ENCODE data around the gene KCNIP4. TPM values are rescaled to one million over a fixed set of nuclear protein-coding genes. Genes with fewer than 3 reads are reported as not detected.

The KCNIP4 gene
- total and polyA plus RNA-seq, 2 experiments from 2014 or later: 0.14 to 0.63 TPM

- no peaks in the 10 kb centered on the region for H4K20me1 ChIP-seq (replicated peaks; ENCODE audit: insufficient read depth)
- H3K79me2 ChIP-seq (replicated peaks; ENCODE audit: insufficient read depth): no peaks in the 10 kb centered on the region
- TF ChIP-seq ZNF331 (CRISPR knock-in tag; IDR thresholded peaks at IDR 0.05; ENCODE audit: low read depth) (no peak), NANOG (IDR thresholded peaks at IDR 0.05; ENCODE audit: borderline replicate concordance) (no peak), ZNF462 (CRISPR knock-in tag; IDR thresholded peaks at IDR 0.05) (no peak), JUNB (IDR thresholded peaks at IDR 0.05; ENCODE audit: unreplicated experiment) (no peak), EZH2phosphoT487 (IDR thresholded peaks at IDR 0.05; ENCODE audit: unreplicated experiment) (no peak), POLR2AphosphoS5 (IDR thresholded peaks at IDR 0.05; ENCODE audit: low read depth) (no peak), ZNF114 (CRISPR knock-in tag; IDR thresholded peaks at IDR 0.05) (no peak), STAT1 (IDR thresholded peaks at IDR 0.05; ENCODE audit: unreplicated experiment) (no peak), ETS1 (IDR thresholded peaks at IDR 0.05) (no peak), REST (IDR thresholded peaks at IDR 0.05; ENCODE audit: unreplicated experiment) (no peak), EZH2 (IDR thresholded peaks at IDR 0.05; ENCODE audit: low read depth, unreplicated experiment) (no peak), CREB1 (CRISPR knock-in tag; IDR thresholded peaks at IDR 0.05; ENCODE audit: low read depth) (no peak)
- TF ChIP-seq, protein P1, sequence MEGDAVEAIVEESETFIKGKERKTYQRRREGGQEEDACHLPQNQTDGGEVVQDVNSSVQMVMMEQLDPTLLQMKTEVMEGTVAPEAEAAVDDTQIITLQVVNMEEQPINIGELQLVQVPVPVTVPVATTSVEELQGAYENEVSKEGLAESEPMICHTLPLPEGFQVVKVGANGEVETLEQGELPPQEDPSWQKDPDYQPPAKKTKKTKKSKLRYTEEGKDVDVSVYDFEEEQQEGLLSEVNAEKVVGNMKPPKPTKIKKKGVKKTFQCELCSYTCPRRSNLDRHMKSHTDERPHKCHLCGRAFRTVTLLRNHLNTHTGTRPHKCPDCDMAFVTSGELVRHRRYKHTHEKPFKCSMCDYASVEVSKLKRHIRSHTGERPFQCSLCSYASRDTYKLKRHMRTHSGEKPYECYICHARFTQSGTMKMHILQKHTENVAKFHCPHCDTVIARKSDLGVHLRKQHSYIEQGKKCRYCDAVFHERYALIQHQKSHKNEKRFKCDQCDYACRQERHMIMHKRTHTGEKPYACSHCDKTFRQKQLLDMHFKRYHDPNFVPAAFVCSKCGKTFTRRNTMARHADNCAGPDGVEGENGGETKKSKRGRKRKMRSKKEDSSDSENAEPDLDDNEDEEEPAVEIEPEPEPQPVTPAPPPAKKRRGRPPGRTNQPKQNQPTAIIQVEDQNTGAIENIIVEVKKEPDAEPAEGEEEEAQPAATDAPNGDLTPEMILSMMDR (conservative IDR thresholded peaks at IDR 0.05; ENCODE audit: low read depth in 2 of 2): no peak
- H3K4me3 ChIP-seq: no peak overlapping the region
- DNase-seq (ENCODE audit: low spot score): no peak
- no peak overlapping the region for H2AFZ ChIP-seq
- ATAC-seq: no peak
- no peak overlapping the region for H3K4me2 ChIP-seq
- H3K27me3 Mint-ChIP-seq (ENCODE audit: insufficient read depth, low read depth, poor library complexity): no peaks in the 10 kb centered on the region
- H3K9me3 Mint-ChIP-seq: peaks cover 26% of the 10 kb centered on the region
- peaks cover 18% of the 10 kb centered on the region for H3K36me3 Mint-ChIP-seq (ENCODE audit: low read depth)
- H3K4me3 Mint-ChIP-seq: no peak overlapping the region
- no peak overlapping the region for H3K27ac Mint-ChIP-seq
- peaks cover 2% of the 10 kb centered on the region; the same call in 1 of the 3 replicates for H3K4me1 Mint-ChIP-seq
- H3K9me2 ChIP-seq (ENCODE audit: insufficient read depth): no peaks in the 10 kb centered on the region
- H3K27ac ChIP-seq (ENCODE audit: low read depth): no peak overlapping the region
- no peaks in the 10 kb centered on the region for H3K4me1 ChIP-seq (ENCODE audit: insufficient read depth)
- H3F3A ChIP-seq (replicated peaks; ENCODE audit: low read depth): no peaks in the 10 kb centered on the region
- H3K36me3 ChIP-seq (ENCODE audit: insufficient read depth): no peaks in the 10 kb centered on the region; the same call in 1 of the 2 replicates
- H3K27me3 ChIP-seq (ENCODE audit: insufficient read depth): no peaks in the 10 kb centered on the region
Measured at GRCh38 chr4:21819086-21819485, 129.5 kb downstream of the KCNIP4 start.
